GM18907 (cell line): Measurements from ENCODE around the gene GRIFIN.
A peak's percentile ranks its signal among the peaks of the same experiment; 100 is the strongest.

Experiments
- ATAC-seq: cut with Tn5 transposase; IDR thresholded peaks from one replicate; pipeline ENCODE4 v1.9.1; 2021; ENCODE audit warnings: mild to moderate bottlenecking, moderate library complexity; ENCODE audit not compliant: unreplicated experiment

GRIFIN gene

DNA sequence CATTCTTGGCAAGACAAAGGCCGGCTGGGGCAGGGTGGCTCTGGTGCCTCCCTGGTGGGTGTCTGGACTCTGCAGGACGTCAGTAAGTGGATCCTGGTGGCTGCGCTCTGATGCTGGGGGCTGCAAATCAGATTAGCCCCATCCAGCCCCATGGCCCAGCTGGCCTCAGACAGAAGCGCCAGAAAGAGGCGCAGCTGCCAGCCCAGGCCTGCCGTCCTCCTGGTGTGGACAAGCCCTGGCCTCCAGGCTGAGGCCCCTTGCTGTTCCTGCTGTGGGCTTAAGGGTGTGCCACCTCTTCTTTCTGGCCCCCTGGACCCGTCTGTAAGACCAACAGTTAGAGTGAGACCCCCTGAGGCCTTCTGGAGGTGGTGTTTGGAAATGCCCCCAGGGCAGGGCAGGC lies 37.5 kb upstream of the GRIFIN start:
- no peak for ATAC-seq

DNA sequence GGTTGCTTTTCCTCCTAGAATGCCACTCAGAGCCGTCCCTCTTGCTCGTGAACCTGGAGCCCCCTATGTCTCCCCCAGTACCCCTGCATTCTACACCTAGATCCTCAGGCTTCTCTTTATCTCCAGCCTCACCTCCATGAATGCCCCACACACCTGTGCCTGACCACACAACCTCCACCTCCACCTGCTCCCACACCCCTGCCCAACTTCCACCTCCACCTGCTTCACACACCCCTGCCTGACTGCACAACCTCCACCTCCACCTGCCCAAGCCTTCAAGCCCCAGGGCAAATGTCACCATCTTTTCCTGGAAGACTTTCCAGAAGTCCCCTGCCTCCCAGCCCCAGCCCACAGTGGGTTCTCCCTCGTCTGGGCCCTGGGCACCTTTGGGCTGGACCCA lies 36.5 kb upstream of the GRIFIN start:
- no peak for ATAC-seq

DNA sequence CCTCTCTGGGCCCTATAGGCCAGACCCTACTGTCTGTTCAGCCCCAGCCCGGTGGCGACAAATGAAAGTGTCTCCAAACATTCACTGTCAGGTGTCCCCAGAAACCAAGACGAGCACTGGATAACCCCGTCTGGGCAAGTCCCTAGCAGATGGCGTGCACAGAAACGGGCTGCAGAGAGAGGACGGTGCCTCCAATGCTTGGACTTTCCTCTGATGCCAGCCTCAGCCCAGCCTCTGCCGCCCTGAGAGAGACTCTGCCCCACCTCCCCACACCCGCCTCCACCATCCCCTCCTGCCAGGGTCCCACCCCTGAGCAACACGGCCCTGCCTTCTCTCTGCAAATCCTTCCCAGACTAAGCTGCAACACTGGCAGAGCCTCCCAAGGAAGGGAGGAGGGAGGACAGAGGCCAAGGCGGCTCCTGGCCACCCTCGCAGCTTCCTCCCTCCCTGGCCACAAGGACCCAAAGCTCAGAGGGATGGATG lies 36.0 kb upstream of the GRIFIN start:
- ATAC-seq, result no peak

DNA sequence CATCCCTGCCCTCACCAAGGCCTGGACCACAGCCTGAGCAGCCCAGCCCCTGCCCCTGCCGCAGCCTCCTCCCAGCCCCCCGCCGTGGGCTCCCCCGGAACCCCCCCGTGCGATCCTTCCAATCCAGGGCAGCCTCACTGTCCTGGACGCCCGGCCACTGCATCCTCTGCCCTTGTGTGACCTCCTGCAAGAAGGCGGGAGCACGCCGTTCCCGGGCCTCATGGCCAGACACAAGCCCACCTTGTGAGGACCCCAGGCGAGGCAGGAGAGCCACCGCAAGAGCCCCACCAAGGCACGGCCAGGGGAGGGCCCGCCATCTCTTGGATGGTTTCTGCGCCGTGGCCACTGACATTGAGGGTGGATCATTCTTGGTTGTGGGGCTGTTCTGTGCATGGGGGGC lies 35.6 kb upstream of the GRIFIN start:
- ATAC-seq, result no peak

DNA sequence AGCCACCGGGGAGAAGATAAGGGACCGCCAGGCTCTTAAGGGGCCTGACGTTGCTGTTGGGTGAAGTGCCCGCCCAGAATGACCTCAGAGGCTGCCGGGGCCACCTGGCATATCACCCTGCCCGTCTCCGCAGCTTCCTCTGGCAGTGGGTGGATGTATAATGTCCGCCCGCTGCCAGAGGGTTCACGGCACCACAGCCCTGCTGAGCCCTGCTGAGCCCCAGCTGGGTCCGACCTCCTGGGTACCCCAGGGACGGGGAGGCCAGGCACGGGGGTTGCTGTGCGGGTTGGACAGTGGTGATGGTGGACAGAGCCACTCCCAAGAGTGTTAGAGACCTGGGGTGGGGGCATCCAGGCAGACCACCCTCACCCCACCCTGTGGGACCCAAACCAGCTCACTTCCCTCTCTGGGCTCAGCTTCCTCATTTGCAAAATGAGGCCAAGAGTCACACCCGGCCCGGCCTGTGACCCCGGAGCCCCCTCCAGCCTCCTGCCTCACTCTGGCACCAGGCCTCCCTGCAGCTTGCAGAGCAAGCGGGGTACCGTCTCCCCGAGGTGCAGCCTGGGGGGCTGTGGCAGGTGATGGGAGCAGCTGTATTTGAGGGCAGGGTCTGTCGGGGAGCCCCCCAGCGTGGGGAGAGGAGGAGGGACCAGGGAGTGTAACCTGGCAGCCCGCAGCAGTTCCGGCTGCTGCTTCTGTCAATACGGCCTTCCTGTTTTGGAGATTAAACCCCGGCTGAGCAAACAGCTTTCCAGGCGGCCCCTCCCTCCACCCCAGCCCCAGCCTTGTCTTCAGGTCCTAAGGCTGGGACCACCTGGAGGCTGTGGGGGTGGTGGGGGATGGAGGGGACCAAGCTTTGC lies 34.9 kb upstream of the GRIFIN start:
- ATAC-seq, result no peak

DNA sequence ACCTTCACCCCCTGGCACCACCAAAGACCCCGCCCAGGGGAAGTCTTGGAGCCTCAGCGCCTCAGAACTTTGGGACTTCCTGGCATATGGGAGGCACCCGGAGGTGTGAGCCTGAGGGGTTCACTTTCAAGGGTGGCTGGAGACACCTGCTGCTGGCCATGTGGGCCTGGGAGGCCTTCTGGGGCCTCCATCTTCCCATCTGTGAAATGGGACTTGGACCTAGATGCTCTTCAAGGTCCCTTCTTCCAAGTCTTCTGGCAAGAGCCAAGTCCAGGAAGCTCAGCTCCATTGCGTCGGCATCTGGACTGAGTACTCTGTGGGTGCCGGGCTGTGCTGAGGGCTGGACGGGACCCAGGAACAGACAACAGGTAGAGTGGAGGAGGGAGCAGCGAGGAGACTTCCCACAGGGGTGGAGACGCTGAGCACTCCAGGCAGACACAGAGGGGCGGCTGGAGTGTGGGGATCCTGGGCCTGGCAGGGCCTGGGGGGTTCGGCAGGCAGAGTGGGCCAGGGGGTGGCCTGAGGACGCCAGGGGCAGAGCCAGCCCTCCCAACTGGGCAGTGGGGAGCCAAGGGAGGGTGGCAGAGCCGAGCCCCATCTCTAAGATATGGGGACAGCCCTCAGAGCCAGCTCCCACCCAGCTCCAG lies 34.1 kb upstream of the GRIFIN start:
- ATAC-seq, result no peak

DNA sequence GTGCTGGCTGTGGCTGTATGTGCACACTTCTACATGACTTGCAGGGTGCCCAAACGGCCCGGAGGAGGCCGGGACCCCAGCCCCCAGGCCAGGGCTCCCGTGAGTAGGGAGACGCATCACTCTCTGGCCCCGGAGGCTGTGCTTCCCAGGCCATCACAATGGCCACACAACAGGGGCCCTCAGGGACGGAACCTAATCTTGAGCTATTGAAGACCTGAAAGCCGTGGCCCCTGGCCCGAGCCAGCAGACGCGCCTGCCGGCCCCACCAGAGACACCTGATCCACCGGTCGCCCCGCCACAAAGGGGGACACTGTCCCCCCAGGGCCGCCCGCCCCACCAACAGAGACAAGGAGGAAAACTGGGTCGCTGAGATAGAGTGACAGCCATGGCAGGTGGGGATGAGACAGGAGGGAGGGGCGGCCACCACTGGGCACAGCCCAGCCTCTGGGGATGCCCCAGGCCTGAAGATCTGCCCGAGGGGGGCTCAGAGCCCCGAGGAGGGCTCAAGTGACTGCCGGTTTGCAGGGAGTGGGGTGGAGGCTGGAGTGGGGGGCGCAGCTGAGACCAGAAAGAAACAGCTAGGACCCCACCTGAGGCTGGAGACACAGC lies 33.2 kb upstream of the GRIFIN start:
- no peak for ATAC-seq

DNA sequence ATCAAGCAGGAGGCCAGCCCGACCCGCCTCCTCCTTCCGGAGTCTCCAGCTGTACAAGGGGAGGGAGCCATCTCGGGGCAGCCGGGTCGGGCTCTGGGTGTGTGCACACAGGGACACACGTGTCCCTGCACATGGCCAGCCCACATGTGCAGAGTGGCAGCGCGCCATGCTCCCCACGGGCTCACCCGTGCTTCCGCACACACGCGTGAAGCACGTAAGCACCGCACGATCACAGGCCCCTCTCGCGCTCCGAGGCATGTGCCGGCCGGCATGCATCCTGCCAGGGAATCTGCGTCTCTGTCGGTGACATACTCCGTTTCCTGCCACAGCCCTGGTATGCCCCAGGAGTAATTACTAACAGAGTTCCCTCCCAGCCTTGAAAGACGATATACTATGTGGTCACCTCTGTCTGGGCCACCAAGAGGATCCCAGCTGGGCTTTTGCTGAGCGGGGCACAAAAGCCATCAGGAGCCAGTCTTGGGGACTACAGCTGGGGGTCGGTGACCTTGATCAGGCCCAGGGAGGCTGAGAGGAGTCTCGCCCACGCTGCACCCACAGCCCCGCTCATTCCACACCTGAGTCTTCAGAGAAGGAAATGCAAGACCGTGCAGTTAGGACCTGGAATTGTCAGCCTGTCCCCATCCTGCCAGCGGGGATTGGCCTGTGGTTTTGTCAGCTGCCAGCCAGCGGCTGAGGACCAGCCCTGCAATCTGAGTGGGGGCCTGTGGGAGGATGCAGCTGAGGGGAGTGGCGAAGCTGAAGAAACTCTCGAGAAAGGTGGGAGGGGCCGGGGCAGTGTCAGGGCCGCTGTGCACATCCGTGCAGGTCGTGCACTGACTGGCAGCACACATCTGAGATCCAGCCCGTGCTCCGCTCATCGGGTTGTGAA lies 32.4 kb upstream of the GRIFIN start:
- peak; percentile 60 for ATAC-seq

DNA sequence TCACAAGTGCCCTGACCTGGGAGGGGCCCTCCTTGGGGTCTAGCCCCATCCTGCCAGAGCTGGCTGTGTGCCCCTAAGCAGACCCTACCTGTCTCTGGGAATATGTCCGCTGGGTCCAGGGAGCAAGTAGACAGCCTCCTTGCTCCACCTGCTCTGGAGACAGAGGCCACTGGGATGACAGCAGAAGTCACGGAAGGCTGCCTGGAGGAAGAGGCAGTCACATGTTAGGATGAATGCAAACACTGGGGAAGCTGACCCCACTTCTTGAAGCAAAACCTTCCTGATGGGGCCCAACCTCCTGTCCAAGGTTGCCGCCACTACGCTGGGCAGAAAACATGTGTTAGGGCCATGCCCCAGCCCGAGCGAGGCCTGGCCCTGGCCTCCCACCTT lies 31.7 kb upstream of the GRIFIN start:
- no peak for ATAC-seq

DNA sequence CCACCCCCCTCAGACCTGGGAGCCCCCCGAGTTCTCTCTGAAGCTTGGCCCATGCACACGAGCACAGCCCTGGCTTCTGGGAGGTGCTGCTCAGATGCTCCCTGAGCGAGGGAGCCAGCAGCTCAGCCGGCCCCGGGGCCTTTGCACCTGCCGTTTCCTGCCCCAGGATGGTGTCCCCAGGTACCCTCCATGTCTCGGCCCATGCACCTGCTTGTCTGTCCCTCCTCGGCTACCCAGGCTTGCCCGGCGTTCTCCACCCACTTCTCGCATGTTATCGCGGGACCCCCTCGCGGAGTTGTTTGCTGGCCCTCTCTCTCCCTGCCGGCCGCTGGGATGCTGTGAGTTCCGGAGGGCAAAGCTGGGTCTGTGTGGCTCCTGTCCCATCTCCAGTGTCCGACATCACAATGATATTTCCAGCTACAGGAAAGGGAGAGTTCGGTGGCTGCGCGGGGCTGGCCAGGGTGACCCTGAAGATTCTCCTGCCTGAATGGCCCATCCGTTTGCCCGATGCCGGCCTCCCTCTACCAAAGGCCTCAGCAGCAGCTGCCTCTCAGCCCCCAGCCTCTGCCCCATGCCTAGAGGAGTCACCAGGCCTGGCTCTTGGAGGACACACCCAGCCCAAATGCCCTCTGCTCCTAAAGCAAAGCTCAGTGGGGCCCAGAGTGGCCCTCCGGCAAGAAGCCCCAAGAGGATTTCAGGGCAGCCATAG lies 31.2 kb upstream of the GRIFIN start:
- ATAC-seq, result no peak

DNA sequence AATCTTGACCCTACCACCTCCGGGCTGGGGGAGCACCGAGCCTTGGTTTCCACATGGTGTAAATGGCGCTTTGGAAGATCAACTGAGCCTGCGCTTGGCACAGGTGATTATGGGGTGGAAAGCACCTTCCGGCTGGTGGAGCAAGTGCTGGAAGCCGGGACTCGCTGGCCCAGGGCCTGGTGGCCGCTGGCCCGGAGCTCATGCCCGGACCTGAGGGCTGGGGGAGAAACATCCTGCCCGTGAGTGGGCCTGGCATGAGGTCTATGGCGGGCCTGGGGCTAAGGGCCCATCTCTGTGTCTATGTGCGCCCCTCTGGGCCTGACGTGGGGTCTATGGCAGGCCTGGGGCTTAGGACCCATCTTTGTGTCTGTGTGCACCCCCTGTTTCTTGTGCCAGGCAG lies 29.2 kb upstream of the GRIFIN start:
- ATAC-seq, result no peak

DNA sequence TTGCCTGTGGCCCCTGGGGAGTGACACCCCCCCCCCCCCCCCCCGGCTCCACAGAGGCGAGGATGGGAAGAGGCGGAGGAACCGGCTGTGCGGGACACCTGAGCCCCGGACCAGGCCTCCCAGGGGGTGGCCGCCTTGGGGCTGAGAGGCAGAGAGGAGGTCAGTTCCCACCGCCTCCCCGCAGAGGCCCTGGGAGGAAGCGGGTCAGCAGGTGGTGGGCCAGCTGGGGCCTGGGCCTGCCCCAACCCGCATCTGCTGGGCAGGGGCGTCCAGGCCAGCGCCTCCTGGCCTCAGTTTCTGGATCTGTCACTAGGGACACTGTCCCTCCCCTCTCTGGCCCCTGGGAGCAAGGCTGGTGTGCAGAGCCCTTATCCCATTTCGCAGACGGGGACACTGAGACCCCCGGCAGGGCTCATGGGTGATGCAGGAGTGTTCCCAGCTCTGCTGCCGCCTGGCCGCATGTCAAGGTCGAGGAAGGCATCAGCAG lies 28.7 kb upstream of the GRIFIN start:
- no peak for ATAC-seq

DNA sequence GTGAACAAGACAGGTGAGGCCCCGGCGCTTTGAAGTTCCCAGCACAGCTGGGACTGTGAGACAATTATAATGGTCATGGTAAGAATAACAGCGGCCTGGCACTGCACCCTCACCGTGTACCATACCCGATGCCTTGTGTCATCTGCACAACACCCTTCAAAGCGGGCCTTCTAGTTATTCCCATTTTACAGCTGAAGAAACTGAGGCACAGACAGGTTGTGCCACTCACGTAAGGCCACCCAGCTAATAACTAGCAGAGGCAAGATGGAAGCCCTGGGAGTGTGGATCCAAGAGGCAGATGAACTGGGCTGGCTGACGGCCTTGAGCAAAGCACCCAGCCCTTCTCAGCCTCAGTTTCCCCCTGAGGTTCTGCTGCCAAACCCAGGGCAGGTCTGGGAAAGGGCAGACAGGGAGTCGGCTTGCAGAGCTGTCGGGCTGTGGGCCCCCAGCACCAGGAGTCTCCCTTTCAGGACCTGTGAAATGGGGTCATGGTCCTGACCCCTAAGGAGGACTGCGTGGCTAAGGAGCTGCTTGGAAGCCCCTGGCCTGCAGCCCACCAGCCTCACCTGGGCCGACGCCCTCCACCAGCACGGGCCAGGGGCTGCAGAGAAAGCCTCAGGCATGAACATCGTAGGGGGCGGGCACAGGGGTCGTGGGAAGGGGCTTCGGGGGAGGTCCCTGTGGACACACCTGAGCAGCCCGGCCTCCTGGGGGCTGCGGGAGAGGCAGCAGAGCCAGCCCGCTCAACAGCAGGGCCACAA lies 28.1 kb upstream of the GRIFIN start:
- no peak for ATAC-seq

DNA sequence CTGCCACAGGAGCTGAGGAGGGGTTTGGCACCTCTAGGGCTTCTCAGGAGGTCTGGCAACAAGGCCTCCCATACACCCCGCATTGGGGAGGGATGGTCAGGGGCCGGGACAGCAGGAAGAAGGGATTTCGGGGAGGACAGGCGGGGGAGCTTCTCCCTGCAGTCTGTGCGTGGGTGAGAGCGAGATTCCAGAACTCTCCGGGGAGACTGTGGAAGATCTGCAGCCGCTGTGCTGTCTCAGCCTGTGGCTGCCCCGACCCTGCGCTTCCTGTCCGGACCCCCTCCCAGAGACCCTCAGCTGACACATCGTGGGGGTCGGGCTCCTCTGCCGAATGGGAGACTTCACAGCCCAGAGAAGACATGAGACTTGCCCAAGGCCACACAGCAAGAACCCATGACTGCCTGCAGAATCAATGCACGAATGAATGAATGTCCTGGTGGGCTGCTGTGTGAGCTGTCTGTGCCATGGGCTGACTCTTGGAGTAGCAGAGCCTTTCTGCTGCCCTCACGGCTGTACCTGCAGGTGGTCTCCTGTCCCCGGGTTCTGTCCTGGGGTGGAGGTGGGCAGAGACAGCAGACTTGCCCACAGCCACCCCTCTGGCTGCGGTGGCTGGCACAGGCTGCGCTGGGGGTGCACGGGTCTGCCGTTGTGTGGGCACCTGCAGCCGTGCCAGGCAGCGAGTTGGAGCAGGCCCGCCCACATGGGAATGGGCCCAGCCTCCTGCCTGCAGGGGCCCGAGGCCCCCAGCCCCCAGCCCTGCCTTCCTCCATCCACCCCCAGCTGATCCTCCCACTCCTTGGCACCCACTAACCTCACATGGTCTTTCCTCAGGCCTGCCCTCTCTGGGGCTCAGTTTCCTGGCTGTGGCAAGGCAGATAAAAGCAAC lies 27.1 kb upstream of the GRIFIN start:
- ATAC-seq, result no peak

DNA sequence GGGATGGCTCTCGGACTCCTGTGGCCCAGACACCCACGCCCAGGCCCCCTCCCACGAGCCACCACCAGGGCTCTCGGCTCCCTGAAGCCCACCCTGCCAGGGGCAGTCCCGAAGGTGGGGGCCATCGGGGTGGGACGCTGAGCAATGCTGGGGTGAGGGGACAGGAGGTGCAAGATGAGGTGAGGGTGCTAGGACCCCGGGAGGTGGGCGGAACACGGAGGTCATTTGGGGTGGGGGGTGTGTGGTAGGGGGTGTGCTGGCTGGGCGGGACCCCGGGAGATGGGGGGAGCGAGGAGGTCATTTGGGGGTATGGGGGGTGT lies 26.4 kb upstream of the GRIFIN start:
- no peak for ATAC-seq

DNA sequence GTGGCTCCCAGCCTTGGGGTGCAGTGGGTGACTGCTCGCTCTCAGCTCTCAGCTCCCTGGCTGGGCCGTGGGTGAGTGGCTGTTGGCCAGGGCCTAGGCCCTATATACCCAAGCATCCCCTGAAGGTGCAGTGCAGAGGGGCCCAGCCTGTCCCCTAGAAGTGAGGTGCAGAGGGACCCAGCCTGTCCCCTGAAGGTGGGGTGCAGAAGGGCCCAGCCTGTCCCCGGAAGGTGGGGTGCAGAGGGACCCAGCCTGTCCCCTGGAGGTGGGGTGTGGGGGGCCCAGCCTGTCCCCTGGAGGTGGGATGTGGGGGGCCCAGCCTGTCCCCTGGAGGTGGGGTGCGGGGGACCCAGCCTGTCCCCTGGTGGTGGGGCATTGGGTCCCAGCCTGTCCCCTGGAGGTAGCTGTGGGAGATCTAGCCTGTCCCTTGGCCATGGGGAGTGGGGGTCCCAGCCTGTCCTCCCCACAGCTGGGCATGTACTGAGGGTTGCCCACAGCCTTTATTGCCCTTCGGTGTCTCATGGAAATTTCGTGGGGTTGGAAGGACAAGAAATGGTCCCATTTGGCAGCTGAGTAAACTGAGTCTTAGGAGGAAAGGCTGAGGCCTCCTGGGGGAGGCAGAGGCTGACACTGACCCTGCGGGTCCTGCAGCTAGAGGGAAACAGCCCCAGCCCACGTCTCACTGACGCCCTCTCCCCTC lies 25.9 kb upstream of the GRIFIN start:
- no peak for ATAC-seq

DNA sequence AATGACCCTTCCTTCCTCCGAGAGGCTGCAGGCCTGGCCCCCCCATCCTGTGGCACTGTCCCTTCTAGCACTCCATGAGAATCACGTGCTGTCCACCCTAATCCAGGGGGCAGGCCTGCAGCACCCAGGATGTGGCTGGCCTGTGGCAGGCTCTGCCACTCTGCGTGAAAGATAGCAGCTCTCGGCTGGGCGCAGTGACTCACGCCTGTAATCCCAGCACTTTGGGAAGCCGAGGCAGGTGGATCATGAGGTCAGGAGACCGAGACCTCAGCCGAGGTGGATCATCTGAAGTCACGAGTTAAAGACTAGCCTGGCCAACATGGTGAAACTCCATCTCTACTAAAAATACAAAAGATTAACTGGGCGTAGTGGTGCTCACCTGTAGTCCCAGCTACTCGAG lies 24.5 kb upstream of the GRIFIN start:
- ATAC-seq, result no peak
